Colonic mucosa (tissue), 4 donors: ENCODE measurements around the gene LRP1B. TPM values are rescaled to one million over a fixed set of nuclear protein-coding genes. Genes with fewer than 3 reads are reported as not detected.

ENCODE experiments used
- DNase-seq: peaks from one replicate; pipeline ENCODE4 v3.0.0-alpha.2; 2020
- H3K27ac ChIP-seq: fragments of 200-600 bp; one replicate; pipeline ENCODE4 v1.8.0; 2021
- H3K27me3 ChIP-seq: fragments of 200-600 bp; one replicate; pipeline ENCODE4 v1.8.0; 2021
- H3K36me3 ChIP-seq: fragments of 200-600 bp; one replicate; pipeline ENCODE4 v1.8.0; 2021
- H3K4me1 ChIP-seq: fragments of 200-600 bp; one replicate; pipeline ENCODE4 v1.8.0; 2021; ENCODE audit warnings: mild to moderate bottlenecking
- H3K4me3 ChIP-seq: fragments of 200-600 bp; one replicate; pipeline ENCODE4 v1.8.0; 2021
- H3K9ac ChIP-seq, 2 donors: one replicate each; pipeline ENCODE4 v1.7.0; 2013; ENCODE audit warnings: control low read depth in 2 of 2, low read depth in 2 of 2, low read length in 2 of 2
- H3K9me3 ChIP-seq: fragments of 200-600 bp; one replicate; pipeline ENCODE4 v1.8.0; 2021
- intact Hi-C: fragments of 100-400 bp; cut with DNase I; formaldehyde crosslinking; loops from one replicate; pipeline ENCODE4 v1.14.1; 2022
- total RNA-seq, 2 donors: library from RNA; stranded (reverse); fragmentation: NEBNext Ultra II Directional in 1 of 2; extraction: Animal tissue kit (Norgen Biotek cat#: 25700) in 1 of 2; gene quantifications; one replicate each; pipeline ENCODE4 v1.2.1, GENCODE V29; 2021
- TF ChIP-seq, protein P1 (sequence below): fragments of 200-600 bp; IDR thresholded peaks from one replicate; pipeline ENCODE4 v1.8.0; 2022; ENCODE audit warnings: antibody characterized with exemption, mild to moderate bottlenecking
- donor health status: healthy.
- donor health status: DM: no; HTN: no; CAD: no.
- donor health status: DM: no; HTN: no; CAD: no.

The LRP1B gene
- total RNA-seq, 2 donors from 2014 or later, result 0.10 to 0.19 TPM

GRCh38 chr2:142075826-142076225 is 55.0 kb downstream of the LRP1B start:
- DNase-seq, result no peak
- no peaks in the 10 kb centered on the region for H3K9me3 ChIP-seq
- TF ChIP-seq, protein P1, sequence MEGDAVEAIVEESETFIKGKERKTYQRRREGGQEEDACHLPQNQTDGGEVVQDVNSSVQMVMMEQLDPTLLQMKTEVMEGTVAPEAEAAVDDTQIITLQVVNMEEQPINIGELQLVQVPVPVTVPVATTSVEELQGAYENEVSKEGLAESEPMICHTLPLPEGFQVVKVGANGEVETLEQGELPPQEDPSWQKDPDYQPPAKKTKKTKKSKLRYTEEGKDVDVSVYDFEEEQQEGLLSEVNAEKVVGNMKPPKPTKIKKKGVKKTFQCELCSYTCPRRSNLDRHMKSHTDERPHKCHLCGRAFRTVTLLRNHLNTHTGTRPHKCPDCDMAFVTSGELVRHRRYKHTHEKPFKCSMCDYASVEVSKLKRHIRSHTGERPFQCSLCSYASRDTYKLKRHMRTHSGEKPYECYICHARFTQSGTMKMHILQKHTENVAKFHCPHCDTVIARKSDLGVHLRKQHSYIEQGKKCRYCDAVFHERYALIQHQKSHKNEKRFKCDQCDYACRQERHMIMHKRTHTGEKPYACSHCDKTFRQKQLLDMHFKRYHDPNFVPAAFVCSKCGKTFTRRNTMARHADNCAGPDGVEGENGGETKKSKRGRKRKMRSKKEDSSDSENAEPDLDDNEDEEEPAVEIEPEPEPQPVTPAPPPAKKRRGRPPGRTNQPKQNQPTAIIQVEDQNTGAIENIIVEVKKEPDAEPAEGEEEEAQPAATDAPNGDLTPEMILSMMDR, result no peak
- no peaks in the 10 kb centered on the region for H3K27me3 ChIP-seq
- H3K27ac ChIP-seq, result no peak overlapping the region
- no peaks in the 10 kb centered on the region for H3K36me3 ChIP-seq
- intact Hi-C loops, result no loop called here
- H3K4me1 ChIP-seq, result no peaks in the 10 kb centered on the region
- no peak overlapping the region for H3K9ac ChIP-seq
- no peak overlapping the region for H3K4me3 ChIP-seq

- Histone ChIP-seq H3K4me1 (no peaks in the 10 kb centered on the region), H3K27ac (no peak overlapping the region), H3K27me3 (no peaks in the 10 kb centered on the region), H3K4me3 (no peak overlapping the region), H3K9me3 (no peaks in the 10 kb centered on the region), H3K9ac (no peak overlapping the region), H3K36me3 (no peaks in the 10 kb centered on the region)
- DNase-seq, result no peak
- intact Hi-C loops, result no loop called here
- TF ChIP-seq, protein P1, result no peak
These were observed 61.4 kb downstream of the LRP1B start for GRCh38 chr2:142069251-142069888.

- no peak for DNase-seq
- H3K36me3 ChIP-seq, result no peaks in the 10 kb centered on the region
- no peak overlapping the region for H3K27ac ChIP-seq
- H3K9ac ChIP-seq, result no peak overlapping the region
- TF ChIP-seq, protein P1, result no peak
- H3K27me3 ChIP-seq, result no peaks in the 10 kb centered on the region
- H3K4me3 ChIP-seq, result no peak overlapping the region
- H3K4me1 ChIP-seq, result no peaks in the 10 kb centered on the region
- intact Hi-C loops, result no loop called here
- no peaks in the 10 kb centered on the region for H3K9me3 ChIP-seq
These were observed 65.1 kb downstream of the LRP1B start for GRCh38 chr2:142065700-142066099.

- TF ChIP-seq, protein P1, result no peak
- Histone ChIP-seq H3K9ac (no peak overlapping the region), H3K9me3 (no peaks in the 10 kb centered on the region), H3K27ac (no peak overlapping the region), H3K27me3 (no peaks in the 10 kb centered on the region), H3K36me3 (no peaks in the 10 kb centered on the region), H3K4me1 (no peaks in the 10 kb centered on the region), H3K4me3 (no peak overlapping the region)
- intact Hi-C loops, result no loop called here
- no peak for DNase-seq
These were observed 65.7 kb downstream of the LRP1B start for GRCh38 chr2:142065156-142065555.

GRCh38 chr2:142061733-142062132 is 69.1 kb downstream of the LRP1B start:
- Histone ChIP-seq H3K9ac (no peak overlapping the region), H3K27me3 (no peaks in the 10 kb centered on the region), H3K36me3 (no peaks in the 10 kb centered on the region), H3K9me3 (no peaks in the 10 kb centered on the region), H3K4me3 (no peak overlapping the region), H3K4me1 (no peaks in the 10 kb centered on the region), H3K27ac (no peak overlapping the region)
- intact Hi-C loops, result no loop called here
- TF ChIP-seq, protein P1, result no peak
- DNase-seq, result no peak
